HepG2 (cell line): ENCODE data around the gene CD4. TPM values are rescaled to one million over a fixed set of nuclear protein-coding genes. Genes with fewer than 3 reads are reported as not detected.

Source experiments
- ATF7-NPFF ChIP-seq: sonication (generic); formaldehyde crosslinking; IDR thresholded peaks from 2 replicates; pipeline ENCODE4 v1.8.1; 2023; ENCODE audit warnings: mild to moderate bottlenecking, low read depth, missing genetic modification reagents, moderate library complexity
- HNF4A ChIP-seq: sonication (generic); formaldehyde crosslinking; IDR thresholded peaks from 2 replicates; pipeline ENCODE4 v1.4.0; 2020; ENCODE audit warnings: missing genetic modification reagents
- HNF4G ChIP-seq, 2 experiments: sonication (generic) in 1 of 2; formaldehyde crosslinking in 1 of 2; IDR thresholded peaks; 2 replicates each; pipeline versions ENCODE4 v1.4.0 to v1.6.1; 2011 to 2020; ENCODE audit warnings: borderline replicate concordance in 2 of 2, low read depth in 2 of 2, mild to moderate bottlenecking in 2 of 2, low read length in 1 of 2, missing genetic modification reagents in 1 of 2, moderate library complexity in 1 of 2
- HOXA5 ChIP-seq: sonication (generic); formaldehyde crosslinking; IDR thresholded peaks from 2 replicates; pipeline ENCODE4 v1.4.0; 2020; ENCODE audit warnings: missing genetic modification reagents
- MEIS2 ChIP-seq: sonication (generic); formaldehyde crosslinking; IDR thresholded peaks from 2 replicates; pipeline ENCODE4 v1.9.0; 2021; ENCODE audit warnings: mild to moderate bottlenecking, missing genetic modification reagents
- NR2C2 ChIP-seq: sonication (generic); formaldehyde crosslinking; IDR thresholded peaks from 2 replicates; pipeline ENCODE4 v1.4.0; 2020; ENCODE audit warnings: missing genetic modification reagents, mild to moderate bottlenecking, moderate library complexity, borderline replicate concordance
- RBM22 ChIP-seq: fragments of 200-400 bp; formaldehyde crosslinking; optimal IDR thresholded peaks from 2 replicates; pipeline ENCODE3; 2017; ENCODE audit warnings: mild to moderate bottlenecking, low read length, moderate library complexity
- SRY ChIP-seq: sonication (generic); formaldehyde crosslinking; IDR thresholded peaks from 2 replicates; pipeline ENCODE4 v1.8.0; 2022; ENCODE audit warnings: mild to moderate bottlenecking, missing genetic modification reagents
- TP53 ChIP-seq: sonication (generic); formaldehyde crosslinking; conservative IDR thresholded peaks from 2 replicates; pipeline ENCODE4 v1.4.0; 2020; ENCODE audit warnings: missing genetic modification reagents
- ZNF292 ChIP-seq: sonication (generic); formaldehyde crosslinking; IDR thresholded peaks from 2 replicates; pipeline ENCODE4 v1.8.1; 2022; ENCODE audit warnings: mild to moderate bottlenecking, low read depth, missing genetic modification reagents, borderline replicate concordance
- ZNF343 ChIP-seq: sonication (generic); formaldehyde crosslinking; IDR thresholded peaks from 2 replicates; pipeline ENCODE4 v1.4.0; 2020; ENCODE audit warnings: mild to moderate bottlenecking, missing genetic modification reagents
- polyA plus RNA-seq, 8 experiments: library from polyadenylated mRNA; depleted of rRNA in 3 of 8; stranded (reverse) in 7 of 8; unstranded in 1 of 8; fragments of >200 nt; fragmentation: Illumina TruSeq in 4 of 8; extraction: Trizol in 4 of 8; gene quantifications; 2 replicates each; pipeline versions ENCODE4 v1.2.1 to v1.2.3, GENCODE V29; 2011 to 2016; ENCODE audit warnings: low read depth in 4 of 8, missing spikeins in 1 of 8, mixed read lengths in 1 of 8; ENCODE audit not compliant: insufficient read depth in 1 of 8
- total RNA-seq, 5 experiments: library from RNA; depleted of rRNA; stranded (reverse); fragments of >200 nt; fragmentation: Illumina TruSeq; extraction: Trizol; gene quantifications; 2 replicates each; pipeline ENCODE4 v1.2.3, GENCODE V29; 2016; ENCODE audit warnings: low read depth in 1 of 5
- TF ChIP-seq, protein P1 (sequence below), 2 experiments: sonication (generic) in 1 of 2; formaldehyde crosslinking in 1 of 2; IDR thresholded peaks; 2 replicates each; pipeline versions ENCODE4 v1.4.0 to v1.6.1; 2018 to 2020; ENCODE audit warnings: missing genetic modification reagents in 2 of 2, borderline replicate concordance in 1 of 2, low read depth in 1 of 2, mild to moderate bottlenecking in 1 of 2, missing biosample characterization in 1 of 2
- TF ChIP-seq, protein P2 (sequence below): IDR thresholded peaks from 2 replicates; pipeline ENCODE4 v1.6.1; 2018; ENCODE audit warnings: missing genetic modification reagents
- TF ChIP-seq, protein P3 (sequence below): sonication (generic); formaldehyde crosslinking; IDR thresholded peaks from 2 replicates; pipeline ENCODE4 v1.4.0; 2020; ENCODE audit warnings: missing genetic modification reagents, borderline replicate concordance
- TF ChIP-seq, protein P4 (sequence below): sonication (generic); formaldehyde crosslinking; IDR thresholded peaks from 2 replicates; pipeline ENCODE4 v1.4.0; 2020; ENCODE audit warnings: missing genetic modification reagents, borderline replicate concordance
- TF ChIP-seq, protein P5 (sequence below): IDR thresholded peaks from 2 replicates; pipeline ENCODE4 v1.6.1; 2016; ENCODE audit warnings: missing genetic modification reagents, missing compliant biosample characterization
- TF ChIP-seq, protein P6 (sequence below): sonication (generic); formaldehyde crosslinking; IDR thresholded peaks from 2 replicates; pipeline ENCODE4 v1.5.0; 2020; ENCODE audit warnings: mild to moderate bottlenecking, missing genetic modification reagents, moderate library complexity

CD4 gene
- total and polyA plus RNA-seq, 2 of the 13 experiments (the other 11 are each of a cell fraction or from before 2014, with no cell fraction given) = 0.07 to 0.95 TPM

DNA sequence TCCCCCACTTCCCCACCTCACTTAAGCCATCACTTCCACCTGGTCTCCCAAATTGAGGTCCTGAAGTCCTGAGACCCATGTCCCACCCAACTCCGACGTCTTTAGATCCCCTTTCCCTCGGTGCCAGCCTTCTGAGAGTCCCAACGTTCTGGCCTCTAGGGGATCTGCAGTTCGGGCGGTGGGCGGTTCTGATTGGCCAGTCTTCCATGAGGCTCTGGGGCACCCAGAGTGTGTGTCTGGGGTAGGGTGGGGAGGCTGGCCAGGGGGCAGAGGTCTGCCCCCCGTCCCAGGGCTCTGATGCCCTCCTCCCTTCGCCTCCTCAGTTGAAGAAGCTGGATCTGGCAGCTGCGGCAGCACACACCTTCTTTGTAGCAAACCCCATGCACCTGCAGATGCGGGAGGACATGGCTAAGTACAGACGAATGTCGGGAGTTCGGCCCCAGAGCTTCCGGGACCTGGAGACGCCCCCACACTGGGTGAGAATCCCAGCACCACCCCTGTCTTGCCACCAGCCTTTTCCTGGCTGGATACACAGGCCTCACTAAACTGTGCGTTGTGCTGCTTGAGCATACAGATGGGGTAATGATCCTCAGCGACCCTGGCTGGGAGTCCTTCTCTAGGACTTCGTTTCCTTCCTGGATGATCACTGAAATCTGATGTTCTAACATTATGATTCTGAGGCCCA is 40.4 kb downstream of the CD4 start (continued):
- TF ChIP-seq, protein P1, sequence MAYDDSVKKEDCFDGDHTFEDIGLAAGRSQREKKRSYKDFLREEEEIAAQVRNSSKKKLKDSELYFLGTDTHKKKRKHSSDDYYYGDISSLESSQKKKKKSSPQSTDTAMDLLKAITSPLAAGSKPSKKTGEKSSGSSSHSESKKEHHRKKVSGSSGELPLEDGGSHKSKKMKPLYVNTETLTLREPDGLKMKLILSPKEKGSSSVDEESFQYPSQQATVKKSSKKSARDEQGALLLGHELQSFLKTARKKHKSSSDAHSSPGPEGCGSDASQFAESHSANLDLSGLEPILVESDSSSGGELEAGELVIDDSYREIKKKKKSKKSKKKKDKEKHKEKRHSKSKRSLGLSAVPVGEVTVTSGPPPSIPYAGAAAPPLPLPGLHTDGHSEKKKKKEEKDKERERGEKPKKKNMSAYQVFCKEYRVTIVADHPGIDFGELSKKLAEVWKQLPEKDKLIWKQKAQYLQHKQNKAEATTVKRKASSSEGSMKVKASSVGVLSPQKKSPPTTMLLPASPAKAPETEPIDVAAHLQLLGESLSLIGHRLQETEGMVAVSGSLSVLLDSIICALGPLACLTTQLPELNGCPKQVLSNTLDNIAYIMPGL (CRISPR knock-in tag; IDR thresholded peaks at IDR 0.05; ENCODE audit: borderline replicate concordance in 1 of 2, low read depth in 1 of 2) = 0 out of 4 replicates have a peak, but pooled peaks of 1 of the 2 experiments have one; percentile 27
- TF ChIP-seq, protein P2, sequence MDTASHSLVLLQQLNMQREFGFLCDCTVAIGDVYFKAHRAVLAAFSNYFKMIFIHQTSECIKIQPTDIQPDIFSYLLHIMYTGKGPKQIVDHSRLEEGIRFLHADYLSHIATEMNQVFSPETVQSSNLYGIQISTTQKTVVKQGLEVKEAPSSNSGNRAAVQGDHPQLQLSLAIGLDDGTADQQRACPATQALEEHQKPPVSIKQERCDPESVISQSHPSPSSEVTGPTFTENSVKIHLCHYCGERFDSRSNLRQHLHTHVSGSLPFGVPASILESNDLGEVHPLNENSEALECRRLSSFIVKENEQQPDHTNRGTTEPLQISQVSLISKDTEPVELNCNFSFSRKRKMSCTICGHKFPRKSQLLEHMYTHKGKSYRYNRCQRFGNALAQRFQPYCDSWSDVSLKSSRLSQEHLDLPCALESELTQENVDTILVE (CRISPR knock-in tag) = no peak
- TF ChIP-seq ATF7-NPFF (no peak), RBM22 (no peak), MEIS2 (CRISPR knock-in tag) (peak; percentile 61; the same call in 1 of the 2 replicates), SRY (CRISPR knock-in tag) (0 out of 2 replicates have a peak, but pooled peaks have one; percentile 17), HNF4A (CRISPR knock-in tag) (peak; percentile 24; the same call in 1 of the 2 replicates), NR2C2 (CRISPR knock-in tag) (0 out of 2 replicates have a peak, but pooled peaks have one; percentile 21), ZNF292 (CRISPR knock-in tag) (no peak), HNF4G (IDR thresholded peaks at IDR 0.05; ENCODE audit: borderline replicate concordance, low read depth, low read length) (no peak), HNF4G (CRISPR knock-in tag; IDR thresholded peaks at IDR 0.05; ENCODE audit: borderline replicate concordance, low read depth) (no peak), ZNF343 (0 out of 2 replicates have a peak, but pooled peaks have one; percentile 49), HOXA5 (CRISPR knock-in tag) (0 out of 2 replicates have a peak, but pooled peaks have one; percentile 30), TP53 (CRISPR knock-in tag) (0 out of 2 replicates have a peak, but pooled peaks have one; percentile 42)
- TF ChIP-seq, protein P3, sequence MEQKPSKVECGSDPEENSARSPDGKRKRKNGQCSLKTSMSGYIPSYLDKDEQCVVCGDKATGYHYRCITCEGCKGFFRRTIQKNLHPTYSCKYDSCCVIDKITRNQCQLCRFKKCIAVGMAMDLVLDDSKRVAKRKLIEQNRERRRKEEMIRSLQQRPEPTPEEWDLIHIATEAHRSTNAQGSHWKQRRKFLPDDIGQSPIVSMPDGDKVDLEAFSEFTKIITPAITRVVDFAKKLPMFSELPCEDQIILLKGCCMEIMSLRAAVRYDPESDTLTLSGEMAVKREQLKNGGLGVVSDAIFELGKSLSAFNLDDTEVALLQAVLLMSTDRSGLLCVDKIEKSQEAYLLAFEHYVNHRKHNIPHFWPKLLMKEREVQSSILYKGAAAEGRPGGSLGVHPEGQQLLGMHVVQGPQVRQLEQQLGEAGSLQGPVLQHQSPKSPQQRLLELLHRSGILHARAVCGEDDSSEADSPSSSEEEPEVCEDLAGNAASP (CRISPR knock-in tag) = no peak
- TF ChIP-seq, protein P4, sequence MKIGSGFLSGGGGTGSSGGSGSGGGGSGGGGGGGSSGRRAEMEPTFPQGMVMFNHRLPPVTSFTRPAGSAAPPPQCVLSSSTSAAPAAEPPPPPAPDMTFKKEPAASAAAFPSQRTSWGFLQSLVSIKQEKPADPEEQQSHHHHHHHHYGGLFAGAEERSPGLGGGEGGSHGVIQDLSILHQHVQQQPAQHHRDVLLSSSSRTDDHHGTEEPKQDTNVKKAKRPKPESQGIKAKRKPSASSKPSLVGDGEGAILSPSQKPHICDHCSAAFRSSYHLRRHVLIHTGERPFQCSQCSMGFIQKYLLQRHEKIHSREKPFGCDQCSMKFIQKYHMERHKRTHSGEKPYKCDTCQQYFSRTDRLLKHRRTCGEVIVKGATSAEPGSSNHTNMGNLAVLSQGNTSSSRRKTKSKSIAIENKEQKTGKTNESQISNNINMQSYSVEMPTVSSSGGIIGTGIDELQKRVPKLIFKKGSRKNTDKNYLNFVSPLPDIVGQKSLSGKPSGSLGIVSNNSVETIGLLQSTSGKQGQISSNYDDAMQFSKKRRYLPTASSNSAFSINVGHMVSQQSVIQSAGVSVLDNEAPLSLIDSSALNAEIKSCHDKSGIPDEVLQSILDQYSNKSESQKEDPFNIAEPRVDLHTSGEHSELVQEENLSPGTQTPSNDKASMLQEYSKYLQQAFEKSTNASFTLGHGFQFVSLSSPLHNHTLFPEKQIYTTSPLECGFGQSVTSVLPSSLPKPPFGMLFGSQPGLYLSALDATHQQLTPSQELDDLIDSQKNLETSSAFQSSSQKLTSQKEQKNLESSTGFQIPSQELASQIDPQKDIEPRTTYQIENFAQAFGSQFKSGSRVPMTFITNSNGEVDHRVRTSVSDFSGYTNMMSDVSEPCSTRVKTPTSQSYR (CRISPR knock-in tag) = no peak
- TF ChIP-seq, protein P5, sequence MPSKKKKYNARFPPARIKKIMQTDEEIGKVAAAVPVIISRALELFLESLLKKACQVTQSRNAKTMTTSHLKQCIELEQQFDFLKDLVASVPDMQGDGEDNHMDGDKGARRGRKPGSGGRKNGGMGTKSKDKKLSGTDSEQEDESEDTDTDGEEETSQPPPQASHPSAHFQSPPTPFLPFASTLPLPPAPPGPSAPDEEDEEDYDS (CRISPR knock-in tag) = peak; percentile 35; the same call in 1 of the 2 replicates
- TF ChIP-seq, protein P6, sequence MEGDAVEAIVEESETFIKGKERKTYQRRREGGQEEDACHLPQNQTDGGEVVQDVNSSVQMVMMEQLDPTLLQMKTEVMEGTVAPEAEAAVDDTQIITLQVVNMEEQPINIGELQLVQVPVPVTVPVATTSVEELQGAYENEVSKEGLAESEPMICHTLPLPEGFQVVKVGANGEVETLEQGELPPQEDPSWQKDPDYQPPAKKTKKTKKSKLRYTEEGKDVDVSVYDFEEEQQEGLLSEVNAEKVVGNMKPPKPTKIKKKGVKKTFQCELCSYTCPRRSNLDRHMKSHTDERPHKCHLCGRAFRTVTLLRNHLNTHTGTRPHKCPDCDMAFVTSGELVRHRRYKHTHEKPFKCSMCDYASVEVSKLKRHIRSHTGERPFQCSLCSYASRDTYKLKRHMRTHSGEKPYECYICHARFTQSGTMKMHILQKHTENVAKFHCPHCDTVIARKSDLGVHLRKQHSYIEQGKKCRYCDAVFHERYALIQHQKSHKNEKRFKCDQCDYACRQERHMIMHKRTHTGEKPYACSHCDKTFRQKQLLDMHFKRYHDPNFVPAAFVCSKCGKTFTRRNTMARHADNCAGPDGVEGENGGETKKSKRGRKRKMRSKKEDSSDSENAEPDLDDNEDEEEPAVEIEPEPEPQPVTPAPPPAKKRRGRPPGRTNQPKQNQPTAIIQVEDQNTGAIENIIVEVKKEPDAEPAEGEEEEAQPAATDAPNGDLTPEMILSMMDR = peak; percentile 38; the same call in 1 of the 2 replicates
